ENCODE results near the gene USP25.
"Not testable (repeated sequence)": the region's sequence is repeated elsewhere in the genome, so short reads cannot be mapped to it uniquely, and the experiment has no call there.

DNA sequence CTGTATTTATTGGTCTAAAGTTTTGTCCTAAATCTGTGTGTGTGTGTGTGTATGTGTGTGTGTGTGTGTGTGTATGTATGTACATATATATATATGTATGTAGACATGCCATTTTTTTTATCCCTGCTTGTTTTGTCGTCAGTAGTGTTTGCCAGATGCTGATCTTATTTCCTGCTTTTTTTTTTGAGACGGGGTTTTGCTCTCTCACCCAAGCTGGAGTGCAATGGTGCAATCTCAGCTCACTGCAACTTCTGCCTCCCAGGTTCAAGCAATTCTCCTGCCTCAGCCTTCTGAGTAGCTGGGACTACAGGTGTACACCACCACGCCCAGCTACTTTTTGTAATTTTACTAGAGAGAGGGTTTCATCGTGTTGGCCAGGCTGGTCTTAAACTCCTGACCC, 6.1 kb downstream of the USP25 start:
- TF ChIP-seq, protein P1, sequence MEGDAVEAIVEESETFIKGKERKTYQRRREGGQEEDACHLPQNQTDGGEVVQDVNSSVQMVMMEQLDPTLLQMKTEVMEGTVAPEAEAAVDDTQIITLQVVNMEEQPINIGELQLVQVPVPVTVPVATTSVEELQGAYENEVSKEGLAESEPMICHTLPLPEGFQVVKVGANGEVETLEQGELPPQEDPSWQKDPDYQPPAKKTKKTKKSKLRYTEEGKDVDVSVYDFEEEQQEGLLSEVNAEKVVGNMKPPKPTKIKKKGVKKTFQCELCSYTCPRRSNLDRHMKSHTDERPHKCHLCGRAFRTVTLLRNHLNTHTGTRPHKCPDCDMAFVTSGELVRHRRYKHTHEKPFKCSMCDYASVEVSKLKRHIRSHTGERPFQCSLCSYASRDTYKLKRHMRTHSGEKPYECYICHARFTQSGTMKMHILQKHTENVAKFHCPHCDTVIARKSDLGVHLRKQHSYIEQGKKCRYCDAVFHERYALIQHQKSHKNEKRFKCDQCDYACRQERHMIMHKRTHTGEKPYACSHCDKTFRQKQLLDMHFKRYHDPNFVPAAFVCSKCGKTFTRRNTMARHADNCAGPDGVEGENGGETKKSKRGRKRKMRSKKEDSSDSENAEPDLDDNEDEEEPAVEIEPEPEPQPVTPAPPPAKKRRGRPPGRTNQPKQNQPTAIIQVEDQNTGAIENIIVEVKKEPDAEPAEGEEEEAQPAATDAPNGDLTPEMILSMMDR (conservative IDR thresholded peaks at IDR 0.05 in 1 of 2, IDR thresholded peaks at IDR 0.05 in 1 of 2; ENCODE audit: low read depth in 1 of 2, low read length in 2 of 2) = not testable (repeated sequence)
- not testable (repeated sequence) for TF ChIP-seq EZH2 (IDR thresholded peaks at IDR 0.05; ENCODE audit: low read length, missing control alignments)
